Caco-2 (cell line): Measurements from ENCODE around the gene GFOD1. TPM values are rescaled to one million over a fixed set of nuclear protein-coding genes. Genes with fewer than 3 reads are reported as not detected.

ENCODE experiments used
- BruUV-seq: library from RNA; stranded (reverse); fragments of 400-500 nt; replicated peaks from 2 replicates; lab custom pipeline; 2021; lab: Mats Ljungman, UMichigan
- CTCF ChIA-PET: fragments of 300-600 bp; sonication (Branson Sonifier 250); formaldehyde crosslinking; loops from one replicate; lab custom pipeline; 2022; ENCODE audit warnings: antibody characterized with exemption; lab: Charles Lee
- POLR2A ChIA-PET: fragments of 300-600 bp; sonication (Branson Sonifier 250); formaldehyde crosslinking; loops from one replicate; lab custom pipeline; 2022; ENCODE audit warnings: antibody characterized with exemption; lab: Charles Lee
- DNase-seq, 2 experiments: peaks; one replicate each; pipeline versions ENCODE4 v3.0.0 to v3.0.0-alpha.2; 2020 to 2022
- H3K27me3 ChIP-seq: replicated peaks from 2 replicates; pipeline ENCODE4 v1.6.0; 2011; ENCODE audit warnings: low read length; ENCODE audit not compliant: control insufficient read depth, insufficient read depth
- H3K36me3 ChIP-seq: 2 replicates; pipeline ENCODE4 v1.5.1; 2011; ENCODE audit warnings: low read length; ENCODE audit not compliant: control insufficient read depth, insufficient read depth
- H3K4me1 ChIP-seq: fragments of 250-450 bp; sonication (Bioruptor Pico); 2 replicates; pipeline ENCODE4 v1.5.1; 2020; ENCODE audit warnings: mild to moderate bottlenecking
- H3K4me3 ChIP-seq: 2 replicates; pipeline ENCODE4 v1.5.1; 2011; ENCODE audit warnings: low read depth, mild to moderate bottlenecking, control low read depth, low read length
- H3K9me3 ChIP-seq: fragments of 250-450 bp; sonication (Bioruptor Pico); 2 replicates; pipeline ENCODE4 v1.5.1; 2020; ENCODE audit warnings: mild to moderate bottlenecking, moderate library complexity
- H3K27ac Mint-ChIP-seq: one replicate; pipeline ENCODE4 v1.8.0; 2022; ENCODE audit warnings: mixed read lengths; ENCODE audit not compliant: unreplicated experiment
- H3K27me3 Mint-ChIP-seq: one replicate; pipeline ENCODE4 v1.8.0; 2022; ENCODE audit warnings: mixed read lengths; ENCODE audit not compliant: insufficient read depth, unreplicated experiment
- H3K36me3 Mint-ChIP-seq: one replicate; pipeline ENCODE4 v1.8.0; 2022; ENCODE audit warnings: mild to moderate bottlenecking, mixed read lengths; ENCODE audit not compliant: insufficient read depth, unreplicated experiment
- H3K4me1 Mint-ChIP-seq: one replicate; pipeline ENCODE4 v1.8.0; 2022; ENCODE audit warnings: low read depth, mixed read lengths; ENCODE audit not compliant: unreplicated experiment
- H3K4me3 Mint-ChIP-seq: one replicate; pipeline ENCODE4 v1.8.0; 2022; ENCODE audit warnings: mild to moderate bottlenecking, moderate library complexity, mixed read lengths; ENCODE audit not compliant: unreplicated experiment
- H3K9me3 Mint-ChIP-seq: one replicate; pipeline ENCODE4 v1.8.0; 2022; ENCODE audit warnings: mixed read lengths; ENCODE audit not compliant: unreplicated experiment
- intact Hi-C: fragments of 100-400 bp; cut with micrococcal nuclease; formaldehyde crosslinking; loops from one replicate; pipeline ENCODE4 v1.10.0; 2022; ENCODE audit not compliant: unreplicated experiment
- total RNA-seq: library from RNA; stranded (reverse); gene quantifications from 2 replicates; pipeline ENCODE4 v1.2.3, GENCODE V29; 2022
- TF ChIP-seq, protein P1 (sequence below), 2 experiments: fragments of 200-600 bp in 1 of 2; IDR thresholded peaks; 1 replicate in 1 of 2; 2 replicates in 1 of 2; pipeline versions ENCODE4 v1.5.1 to v1.8.0; 2011 to 2022; ENCODE audit warnings: antibody characterized with exemption in 1 of 2, control low read depth in 1 of 2, inconsistent platforms in 1 of 2, low read depth in 1 of 2, low read length in 1 of 2, mild to moderate bottlenecking in 1 of 2, moderate library complexity in 1 of 2; ENCODE audit not compliant: insufficient read depth in 1 of 2, severe bottlenecking in 1 of 2, unreplicated experiment in 1 of 2

The GFOD1 gene
- total RNA-seq, 1 experiment from 2014 or later: 0.84 TPM

DNA sequence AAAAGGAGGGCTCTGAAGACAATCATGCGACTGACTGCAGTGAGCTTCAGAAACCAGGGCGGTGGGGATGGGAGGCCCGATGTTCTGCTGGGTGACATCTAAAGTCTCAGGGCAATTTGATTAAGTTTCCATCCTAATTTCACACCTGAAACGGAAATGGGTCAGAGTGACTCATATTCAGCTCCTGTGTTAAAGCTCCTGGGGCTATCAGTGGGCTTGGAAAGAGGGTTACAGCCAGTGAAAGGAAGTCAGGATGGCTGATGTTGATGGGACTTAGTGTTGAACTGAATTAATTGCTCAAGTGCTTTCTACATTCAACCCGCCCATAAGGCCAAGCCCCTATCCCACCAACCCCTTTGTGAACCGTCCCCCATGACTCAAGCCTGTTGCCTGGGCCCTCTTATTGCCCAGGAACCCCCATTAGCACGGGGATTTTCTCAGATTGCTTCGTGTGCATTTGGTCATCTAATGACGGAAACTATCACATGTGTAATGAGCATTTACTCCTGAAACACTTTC lies 112.0 kb downstream of the GFOD1 start:
- ChIA-PET POLR2A (no interaction called here), CTCF (interaction anchor here (0.6 to 0.7 kb wide), 2 partner anchors 135 to 1222 kb away, joined by 3 read pairs; no protein-coding TSS in a partner anchor)
- H3K36me3 ChIP-seq: no peaks in the 10 kb centered on the region
- no peak overlapping the region for H3K4me3 ChIP-seq
- no TSS peak for BruUV-seq
- H3K9me3 ChIP-seq: no peaks in the 10 kb centered on the region
- H3K4me1 ChIP-seq: no peaks in the 10 kb centered on the region
- no peak for DNase-seq
- no peaks in the 10 kb centered on the region for H3K9me3 Mint-ChIP-seq
- TF ChIP-seq, protein P1, sequence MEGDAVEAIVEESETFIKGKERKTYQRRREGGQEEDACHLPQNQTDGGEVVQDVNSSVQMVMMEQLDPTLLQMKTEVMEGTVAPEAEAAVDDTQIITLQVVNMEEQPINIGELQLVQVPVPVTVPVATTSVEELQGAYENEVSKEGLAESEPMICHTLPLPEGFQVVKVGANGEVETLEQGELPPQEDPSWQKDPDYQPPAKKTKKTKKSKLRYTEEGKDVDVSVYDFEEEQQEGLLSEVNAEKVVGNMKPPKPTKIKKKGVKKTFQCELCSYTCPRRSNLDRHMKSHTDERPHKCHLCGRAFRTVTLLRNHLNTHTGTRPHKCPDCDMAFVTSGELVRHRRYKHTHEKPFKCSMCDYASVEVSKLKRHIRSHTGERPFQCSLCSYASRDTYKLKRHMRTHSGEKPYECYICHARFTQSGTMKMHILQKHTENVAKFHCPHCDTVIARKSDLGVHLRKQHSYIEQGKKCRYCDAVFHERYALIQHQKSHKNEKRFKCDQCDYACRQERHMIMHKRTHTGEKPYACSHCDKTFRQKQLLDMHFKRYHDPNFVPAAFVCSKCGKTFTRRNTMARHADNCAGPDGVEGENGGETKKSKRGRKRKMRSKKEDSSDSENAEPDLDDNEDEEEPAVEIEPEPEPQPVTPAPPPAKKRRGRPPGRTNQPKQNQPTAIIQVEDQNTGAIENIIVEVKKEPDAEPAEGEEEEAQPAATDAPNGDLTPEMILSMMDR (IDR thresholded peaks at IDR 0.05; ENCODE audit: insufficient read depth in 1 of 2, low read depth in 1 of 2, low read length in 1 of 2, severe bottlenecking in 1 of 2, unreplicated experiment in 1 of 2): no peak
- no peak overlapping the region for H3K4me3 Mint-ChIP-seq
- peaks cover 9% of the 10 kb centered on the region for H3K27me3 Mint-ChIP-seq
- H3K27me3 ChIP-seq: no peaks in the 10 kb centered on the region
- no peaks in the 10 kb centered on the region for H3K36me3 Mint-ChIP-seq
- H3K27ac Mint-ChIP-seq: no peak overlapping the region
- intact Hi-C loops: no loop called here
- peaks cover 6% of the 10 kb centered on the region for H3K4me1 Mint-ChIP-seq

DNA sequence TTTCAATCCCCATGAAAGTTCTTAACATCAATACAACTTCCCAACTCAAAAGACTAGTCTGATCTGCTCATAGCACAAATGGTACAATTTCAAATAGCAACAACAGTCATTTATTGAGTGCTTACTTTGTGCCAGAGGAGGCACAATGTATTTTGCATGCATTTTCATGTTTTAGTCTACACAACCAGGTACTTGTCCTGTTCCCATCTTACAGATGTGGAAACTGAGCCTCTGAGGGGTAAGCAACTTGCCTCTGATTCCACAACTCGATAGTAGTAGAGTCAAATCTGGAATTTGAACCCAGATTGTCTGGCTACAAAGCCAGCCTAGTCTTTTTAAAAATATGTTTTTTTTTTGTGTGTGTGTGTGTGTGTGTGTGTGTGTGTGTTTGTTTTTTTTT lies 113.5 kb downstream of the GFOD1 start:
- H3K27me3 ChIP-seq: no peaks in the 10 kb centered on the region
- no peaks in the 10 kb centered on the region for H3K9me3 ChIP-seq
- DNase-seq: no peak
- no peak overlapping the region for H3K4me3 Mint-ChIP-seq
- POLR2A ChIA-PET: no interaction called here
- BruUV-seq: no TSS peak
- H3K4me3 ChIP-seq: no peak overlapping the region
- H3K36me3 Mint-ChIP-seq: no peaks in the 10 kb centered on the region
- no peaks in the 10 kb centered on the region for H3K9me3 Mint-ChIP-seq
- CTCF ChIA-PET: no interaction called here
- intact Hi-C loops: no loop called here
- H3K27ac Mint-ChIP-seq: no peak overlapping the region
- no peaks in the 10 kb centered on the region for H3K4me1 ChIP-seq
- peaks cover 8% of the 10 kb centered on the region for H3K4me1 Mint-ChIP-seq
- H3K27me3 Mint-ChIP-seq: peaks cover 8% of the 10 kb centered on the region
- no peaks in the 10 kb centered on the region for H3K36me3 ChIP-seq
- TF ChIP-seq, protein P1 (IDR thresholded peaks at IDR 0.05; ENCODE audit: insufficient read depth in 1 of 2, low read depth in 1 of 2, low read length in 1 of 2, severe bottlenecking in 1 of 2, unreplicated experiment in 1 of 2): no peak

DNA sequence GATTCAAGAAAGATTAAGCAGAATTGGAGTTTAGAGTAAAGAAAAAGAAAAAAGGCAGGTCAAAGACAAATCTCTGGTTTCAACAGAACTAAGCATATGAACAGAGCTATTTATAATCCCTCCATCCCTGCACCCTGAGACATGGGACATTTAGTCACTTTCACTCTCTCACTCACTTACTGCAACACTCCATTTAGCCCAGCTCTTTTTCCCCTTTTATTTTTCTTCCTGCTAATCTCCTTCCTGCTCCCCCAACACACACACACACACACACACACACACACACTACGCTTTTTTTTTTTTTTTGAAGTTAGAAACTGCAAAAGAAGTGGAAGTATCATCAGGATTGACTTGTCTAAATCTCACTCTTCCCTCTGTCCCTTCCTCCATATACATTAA lies 113.9 kb downstream of the GFOD1 start:
- no peak for DNase-seq
- no TSS peak for BruUV-seq
- Mint-ChIP-seq H3K27ac (no peak overlapping the region), H3K4me3 (no peak overlapping the region), H3K27me3 (peaks cover 6% of the 10 kb centered on the region), H3K9me3 (no peaks in the 10 kb centered on the region), H3K4me1 (peaks cover 8% of the 10 kb centered on the region), H3K36me3 (no peaks in the 10 kb centered on the region)
- H3K4me3 ChIP-seq: no peak overlapping the region
- H3K4me1 ChIP-seq: no peaks in the 10 kb centered on the region
- ChIA-PET CTCF (no interaction called here), POLR2A (no interaction called here)
- no peaks in the 10 kb centered on the region for H3K36me3 ChIP-seq
- no peaks in the 10 kb centered on the region for H3K27me3 ChIP-seq
- intact Hi-C loops: no loop called here
- TF ChIP-seq, protein P1 (IDR thresholded peaks at IDR 0.05; ENCODE audit: insufficient read depth in 1 of 2, low read depth in 1 of 2, low read length in 1 of 2, severe bottlenecking in 1 of 2, unreplicated experiment in 1 of 2): no peak
- H3K9me3 ChIP-seq: no peaks in the 10 kb centered on the region
